ENCODE results near the gene ARMS2.

- TF ChIP-seq CTCF (IDR thresholded peaks at IDR 0.05) = no peak
- no peak for TF ChIP-seq POLR2A (IDR thresholded peaks at IDR 0.05)
These were observed 45.1 kb downstream of the ARMS2 start for GRCh38 chr10:122499491-122499941.

Data from suprapubic skin (tissue), 3 donors.